HG03520 (cell line): ENCODE measurements around the gene UVRAG.
"Not testable (repeated sequence)": the region's sequence is repeated elsewhere in the genome, so short reads cannot be mapped to it uniquely, and the experiment has no call there.

Experiments
- ATAC-seq: cut with Tn5 transposase; IDR thresholded peaks from one replicate; pipeline ENCODE4 v1.9.1; 2021; ENCODE audit warnings: mild to moderate bottlenecking, moderate library complexity; ENCODE audit not compliant: unreplicated experiment

UVRAG gene

DNA sequence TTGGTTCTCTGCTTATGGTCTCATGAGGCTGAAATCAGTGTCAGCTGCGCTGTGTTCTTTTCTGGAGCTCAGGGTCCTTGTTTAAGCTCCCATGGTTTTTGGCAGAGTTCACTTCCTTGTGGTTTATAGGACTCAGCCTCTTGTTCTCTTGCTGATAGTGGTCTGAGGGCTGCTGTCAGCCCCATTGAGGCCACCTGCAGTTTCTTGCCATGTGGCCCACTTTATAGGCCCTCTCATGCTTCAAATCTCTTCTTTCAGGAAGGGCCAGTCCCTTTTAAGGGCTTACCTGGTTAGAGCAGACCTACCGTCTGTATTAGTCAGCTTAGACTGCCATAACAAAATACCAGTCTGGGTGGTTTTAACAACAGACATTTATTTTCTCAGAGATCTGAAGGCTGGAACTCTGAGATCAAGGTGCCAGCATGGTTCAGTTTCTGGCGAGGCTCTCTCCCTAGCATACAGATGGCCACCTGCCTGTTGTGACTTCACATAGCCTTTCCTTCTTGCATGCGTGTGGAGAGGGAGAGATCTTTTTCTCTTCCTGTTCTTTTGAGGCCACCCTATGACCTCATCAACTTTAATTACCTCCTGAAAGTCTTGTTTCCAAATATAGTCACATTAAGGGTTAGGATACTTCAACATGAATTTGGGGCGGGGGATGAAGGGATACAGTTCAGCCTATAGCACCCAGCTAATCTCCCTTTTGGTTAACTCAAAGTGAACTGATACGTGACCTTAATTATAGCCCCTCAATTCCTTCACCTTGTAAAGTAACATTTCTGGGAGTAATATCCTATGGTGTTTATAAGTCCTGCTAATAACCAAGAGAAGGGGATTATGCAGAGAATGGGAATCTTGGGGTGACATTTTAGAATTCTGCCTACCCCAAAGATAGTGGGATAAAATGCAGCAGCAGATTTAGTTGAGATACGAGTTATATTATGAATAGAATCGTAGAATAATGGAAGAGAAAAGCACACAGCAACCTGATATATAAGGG lies 131.8 kb downstream of the UVRAG start:
- no peak for ATAC-seq

DNA sequence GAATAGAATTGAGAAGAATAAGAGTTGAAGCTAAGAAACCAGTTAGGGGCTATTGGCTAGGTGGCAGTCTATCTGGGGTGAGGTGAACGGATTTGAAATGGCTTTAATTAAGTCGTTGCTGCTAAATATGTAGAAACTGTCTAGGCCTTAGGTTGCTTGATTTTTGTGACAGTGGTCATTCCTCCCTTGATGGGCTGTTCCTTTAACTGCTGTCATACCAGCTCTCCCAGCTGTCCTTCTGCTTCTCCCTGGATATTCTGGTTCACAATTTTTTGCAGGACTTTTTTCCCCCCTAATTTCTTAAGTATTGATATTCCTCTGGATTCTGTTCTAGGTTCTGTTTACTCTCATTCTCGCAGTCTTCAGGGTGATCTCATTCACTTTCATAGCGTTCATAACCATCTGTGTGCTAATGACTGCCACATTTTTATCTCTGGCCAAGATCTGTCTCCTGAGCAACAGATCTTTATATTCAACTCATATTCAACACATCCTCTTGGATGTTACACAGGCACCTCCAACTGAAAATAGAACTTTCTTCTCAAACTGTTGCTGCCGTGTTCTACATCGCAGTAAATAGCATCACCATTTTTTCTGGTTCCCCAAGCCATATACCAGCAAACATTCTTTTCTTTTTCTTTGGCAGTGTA lies 134.1 kb downstream of the UVRAG start:
- no peak for ATAC-seq

- no peak for ATAC-seq
Measured at GRCh38 chr11:75950141-75950540, 135.1 kb downstream of the UVRAG start.

DNA sequence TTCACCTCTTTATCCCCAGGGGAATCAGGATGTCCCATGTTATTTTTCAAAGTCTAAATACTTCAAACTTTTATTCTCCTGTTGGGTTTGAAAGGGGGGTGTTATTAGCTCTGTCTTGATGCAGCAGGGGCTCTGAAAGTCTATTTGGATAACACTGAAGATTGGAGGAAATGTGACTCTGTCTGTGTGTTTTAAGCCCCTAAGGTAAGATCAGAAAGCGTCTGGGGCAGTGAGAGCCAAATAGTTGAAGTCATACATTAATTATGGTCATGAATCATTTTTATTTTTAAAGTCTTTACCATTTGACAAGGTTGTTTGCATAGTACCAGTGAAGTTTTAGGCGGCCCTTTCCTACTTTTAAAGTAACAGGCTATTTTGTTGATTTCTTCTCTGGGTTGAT lies 139.0 kb downstream of the UVRAG start:
- no peak for ATAC-seq

DNA sequence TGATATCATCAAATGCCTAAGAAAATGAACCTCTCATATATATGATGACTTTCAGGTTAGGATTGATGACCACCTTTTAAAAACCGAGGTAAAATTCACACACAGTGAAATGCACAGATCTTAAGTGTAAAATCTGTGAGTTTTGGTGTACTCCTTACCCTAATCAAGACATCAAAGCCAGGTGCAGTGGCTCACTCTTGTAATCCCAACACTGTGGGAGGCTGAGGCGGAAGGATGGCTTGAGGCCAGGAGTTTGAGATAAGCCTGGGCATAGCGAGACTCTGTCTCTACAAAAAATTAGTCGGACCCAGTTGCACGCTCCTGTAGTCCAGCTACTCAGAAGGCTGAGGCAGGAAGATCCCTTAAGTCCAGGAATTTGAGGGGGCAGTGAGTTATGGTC lies 140.4 kb downstream of the UVRAG start:
- ATAC-seq = no peak

- ATAC-seq = no peak
Measured at GRCh38 chr11:75959540-75959939, 144.5 kb downstream of the UVRAG start.

- no peak for ATAC-seq
Measured at GRCh38 chr11:75964071-75964470, 149.1 kb downstream of the UVRAG start.

DNA sequence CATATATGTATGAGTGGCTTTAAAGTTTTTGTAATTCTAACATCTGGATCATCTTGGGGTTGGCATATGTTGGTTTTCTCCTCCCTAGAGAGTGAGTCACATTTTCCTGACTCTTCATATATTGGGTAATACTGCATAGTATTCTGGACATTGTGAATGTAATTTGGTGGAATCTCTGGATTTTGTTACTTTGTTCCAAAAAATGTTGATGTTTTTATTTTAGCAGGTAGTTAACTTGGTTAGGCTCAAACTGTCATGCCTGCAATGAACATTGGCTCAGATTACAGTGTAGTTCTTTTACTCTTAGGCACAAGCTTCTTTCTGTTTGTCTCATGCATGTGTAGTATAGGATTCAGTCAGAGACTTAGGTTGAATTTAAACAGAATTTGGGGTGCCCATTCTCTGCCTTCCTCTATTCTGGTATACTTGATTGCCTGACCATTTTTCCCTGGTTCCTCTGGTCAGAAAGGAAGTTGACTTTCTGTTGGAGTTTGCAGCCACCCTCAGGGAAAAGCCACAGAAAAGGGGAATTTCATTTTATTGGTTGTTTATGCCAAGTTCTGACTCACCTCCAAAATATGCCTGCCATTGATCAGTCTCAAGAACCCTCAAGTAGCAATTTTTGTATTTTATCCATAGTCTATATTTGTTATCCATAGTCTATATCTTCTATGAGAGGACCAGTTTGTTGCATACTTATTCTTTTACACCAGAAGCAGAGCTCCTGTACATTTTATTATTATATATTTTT lies 151.7 kb downstream of the UVRAG start:
- ATAC-seq = no peak

DNA sequence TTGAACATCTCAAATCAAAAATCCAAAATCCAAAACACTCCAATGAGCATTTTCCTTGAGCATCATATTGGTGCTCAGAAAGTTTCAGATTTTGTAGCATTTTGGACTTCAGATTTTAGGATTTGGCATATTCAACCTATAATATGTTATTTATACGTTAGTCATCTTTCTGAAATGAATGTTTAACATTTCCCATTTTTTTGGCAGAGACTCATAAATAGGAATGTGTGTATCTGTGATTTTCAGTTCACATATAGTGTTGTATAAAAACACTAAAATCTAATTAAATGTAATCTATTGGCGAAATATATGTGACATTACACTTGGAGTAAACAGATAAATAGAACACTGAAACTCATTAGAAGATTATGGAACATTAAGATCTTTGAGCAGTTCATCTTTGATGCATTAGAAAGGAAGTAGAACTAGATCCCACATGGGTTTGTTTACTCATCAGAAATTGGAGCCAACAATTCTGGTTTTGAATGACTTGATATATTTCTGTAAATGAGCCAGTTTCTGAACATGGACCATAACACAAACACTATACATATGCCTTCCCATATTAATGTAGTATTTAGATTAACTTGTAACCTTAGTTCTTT lies 153.1 kb downstream of the UVRAG start:
- ATAC-seq = no peak

GRCh38 chr11:75969626-75970308 lies 154.8 kb downstream of the UVRAG start:
- ATAC-seq = no peak

DNA sequence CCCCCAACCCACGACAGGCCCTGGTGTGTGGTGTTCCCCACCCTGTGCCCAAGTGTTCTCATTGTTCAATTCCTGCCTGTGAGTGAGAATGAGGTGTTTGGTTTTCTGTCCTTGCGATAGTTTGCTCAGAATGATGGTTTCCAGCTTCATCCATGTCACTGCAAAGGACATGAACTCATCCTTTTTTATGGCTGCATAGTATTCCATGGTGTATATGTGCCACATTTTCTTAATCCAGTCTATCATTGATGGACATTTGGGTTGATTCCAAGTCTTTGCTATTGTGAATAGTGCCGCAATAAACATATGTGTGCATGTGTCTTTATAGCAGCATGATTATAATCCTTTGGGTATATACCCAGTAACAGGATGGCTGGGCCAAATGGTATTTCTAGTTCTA lies 158.7 kb downstream of the UVRAG start:
- ATAC-seq = not testable (repeated sequence)

DNA sequence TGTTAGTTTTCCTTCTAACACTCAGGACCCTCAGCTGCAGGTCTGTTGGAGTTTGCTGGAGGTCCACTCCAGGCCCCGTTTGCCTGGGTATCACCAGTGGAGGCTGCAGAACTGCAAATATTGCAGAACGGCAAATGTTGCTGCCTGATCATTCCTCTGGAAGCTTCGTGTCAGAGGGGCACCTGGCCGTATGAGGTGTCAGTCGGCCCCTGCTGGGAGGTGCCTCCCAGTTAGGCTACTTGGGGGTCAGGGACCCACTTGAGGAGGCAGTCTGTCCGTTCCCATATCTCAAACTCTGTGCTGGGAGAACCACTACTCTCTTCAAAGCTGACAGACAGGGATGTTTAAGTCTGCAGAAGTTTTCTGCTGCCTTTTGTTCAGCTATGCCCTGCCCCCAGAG lies 164.1 kb downstream of the UVRAG start:
- not testable (repeated sequence) for ATAC-seq

GRCh38 chr11:75979479-75980027 lies 164.5 kb downstream of the UVRAG start:
- not testable (repeated sequence) for ATAC-seq

DNA sequence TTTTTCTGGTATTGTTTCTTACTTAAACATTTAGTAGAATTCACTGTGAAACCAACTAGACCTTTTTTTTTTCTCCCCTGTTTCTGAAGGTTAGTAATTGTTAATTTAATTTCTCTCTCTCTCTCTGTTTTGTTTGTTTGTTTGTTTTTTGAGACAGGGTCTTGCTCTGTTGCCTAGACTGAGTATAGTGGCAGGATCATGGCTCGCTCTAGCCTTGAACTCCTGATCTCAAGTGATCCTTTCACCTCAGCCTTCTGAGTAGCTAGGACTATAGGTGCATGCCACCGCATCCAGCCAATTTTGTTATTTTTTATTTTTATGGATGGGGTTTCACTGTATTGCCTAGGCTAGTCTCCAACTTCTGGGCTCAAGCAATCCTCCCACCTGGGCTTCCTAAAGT lies 165.0 kb downstream of the UVRAG start:
- no peak for ATAC-seq

GRCh38 chr11:75981546-75981945 lies 166.5 kb downstream of the UVRAG start:
- no peak for ATAC-seq

- no peak for ATAC-seq
Measured at GRCh38 chr11:75982309-75982708, 167.3 kb downstream of the UVRAG start.

DNA sequence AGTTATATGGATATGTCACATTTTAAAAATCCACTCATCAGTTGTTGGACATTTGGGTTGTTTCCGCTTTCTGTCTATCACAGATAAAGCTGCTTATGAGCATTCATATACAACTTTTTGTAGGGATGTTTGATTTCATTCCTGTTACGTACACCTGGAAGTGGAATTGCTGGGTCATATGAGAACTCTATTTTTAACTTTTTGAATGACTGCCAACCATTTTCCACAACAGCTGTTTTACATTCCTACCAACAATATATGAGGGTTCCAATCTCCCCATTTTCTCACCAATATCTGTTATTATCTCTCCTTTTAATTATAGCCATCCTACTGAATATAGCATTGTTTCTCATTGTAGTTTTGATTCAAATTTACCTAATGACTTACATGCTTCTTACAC lies 172.0 kb downstream of the UVRAG start:
- no peak for ATAC-seq

GRCh38 chr11:75993126-75993525 lies 178.1 kb downstream of the UVRAG start:
- no peak for ATAC-seq

GRCh38 chr11:75994616-75995015 lies 179.6 kb downstream of the UVRAG start:
- ATAC-seq = no peak
